Activated naive CD8-positive, alpha-beta T cell treated with anti-CD3 and anti-CD28 coated beads, Interleukin-2, amount 10 ng/mL, durations not matched to agents 7 days and 5 days (primary cell): Measurements from ENCODE around the gene ACO2. TPM values are rescaled to one million over a fixed set of nuclear protein-coding genes. Genes with fewer than 3 reads are reported as not detected.
"Not testable (repeated sequence)": the region's sequence is repeated elsewhere in the genome, so short reads cannot be mapped to it uniquely, and the experiment has no call there.

ENCODE experiments used
- ATAC-seq: fragments of 150-1000 bp; cut with Tn5 transposase; one replicate; pipeline ENCODE4 v1.10.0; 2021; ENCODE audit warnings: low read depth, moderate library complexity
- POLR2A ChIA-PET: fragments of 350-600 bp; sonication (Branson Sonifier 250); formaldehyde crosslinking; loops from one replicate; lab custom pipeline; 2021; ENCODE audit warnings: antibody characterized with exemption; lab: Charles Lee
- DNase-seq: peaks from one replicate; pipeline ENCODE4 v3.0.0; 2021
- H3K27ac Mint-ChIP-seq: one replicate; pipeline ENCODE4 v1.8.0; 2022; ENCODE audit warnings: mild to moderate bottlenecking, mixed read lengths
- H3K27me3 Mint-ChIP-seq: one replicate; pipeline ENCODE4 v1.8.0; 2022; ENCODE audit warnings: mild to moderate bottlenecking, moderate library complexity, mixed read lengths
- H3K36me3 Mint-ChIP-seq: one replicate; pipeline ENCODE4 v1.8.0; 2021; ENCODE audit warnings: mild to moderate bottlenecking, mixed read lengths
- H3K4me1 Mint-ChIP-seq: one replicate; pipeline ENCODE4 v1.8.0; 2021; ENCODE audit warnings: mixed read lengths
- H3K4me3 Mint-ChIP-seq: one replicate; pipeline ENCODE4 v1.8.0; 2022; ENCODE audit warnings: mild to moderate bottlenecking, moderate library complexity, mixed read lengths
- H3K9me3 Mint-ChIP-seq: one replicate; pipeline ENCODE4 v1.8.0; 2021; ENCODE audit warnings: mixed read lengths
- total RNA-seq, 2 experiments: library from RNA; stranded (reverse); gene quantifications; one replicate each; pipeline ENCODE4 v1.2.3, GENCODE V29; 2021

Gene ACO2
- total RNA-seq, 2 experiments from 2014 or later, result 73.7 to 76.2 TPM

DNA sequence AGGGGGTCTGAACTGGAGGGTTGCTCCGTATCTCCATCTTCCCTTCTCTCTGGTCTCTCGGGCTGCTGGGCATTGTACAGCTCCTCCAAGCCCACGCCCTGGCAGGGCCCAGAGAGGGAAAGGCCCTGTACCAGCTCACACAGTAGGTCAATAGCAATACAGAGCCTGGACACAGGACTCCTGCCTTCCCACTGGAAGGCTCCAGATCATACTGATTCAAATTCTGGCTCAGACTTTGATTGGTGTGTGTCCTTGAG is 98.5 kb downstream of the ACO2 start:
- H3K4me1 Mint-ChIP-seq, result peaks cover 3% of the 10 kb centered on the region
- no peak for DNase-seq
- no peaks in the 10 kb centered on the region for H3K36me3 Mint-ChIP-seq
- POLR2A ChIA-PET, result interaction anchor here (0.6 to 0.8 kb wide), 2 partner anchors 14 to 22 kb away, joined by 3 read pairs; partner anchors contain the start of gene PMM1
- no peak overlapping the region for H3K4me3 Mint-ChIP-seq
- H3K9me3 Mint-ChIP-seq, result no peaks in the 10 kb centered on the region
- peaks cover 8% of the 10 kb centered on the region for H3K27me3 Mint-ChIP-seq
- no peak for ATAC-seq
- H3K27ac Mint-ChIP-seq, result no peak overlapping the region

DNA sequence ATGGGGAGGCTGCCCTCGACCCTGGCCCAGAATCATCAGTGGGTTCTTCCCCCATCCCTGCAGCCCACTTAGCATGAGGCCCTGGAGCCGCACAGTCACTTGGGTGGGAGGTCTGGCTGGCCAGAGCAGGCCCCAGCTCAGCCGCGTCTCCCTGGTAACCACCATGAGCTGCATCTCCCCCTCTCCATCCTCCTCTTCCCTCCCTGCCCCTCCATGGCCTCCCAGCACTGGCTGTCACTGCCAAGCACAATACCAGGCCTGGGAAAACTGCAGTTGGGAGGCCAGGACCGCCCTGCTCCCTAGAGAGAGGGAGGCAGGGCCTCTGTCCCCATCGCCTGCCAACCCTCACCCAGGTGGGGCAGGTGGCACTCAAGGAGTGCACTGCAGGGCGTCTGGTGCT is 99.9 kb downstream of the ACO2 start:
- POLR2A ChIA-PET, result no interaction called here
- Mint-ChIP-seq H3K4me3 (no peak overlapping the region), H3K27me3 (peaks cover 3% of the 10 kb centered on the region), H3K27ac (no peak overlapping the region), H3K9me3 (no peaks in the 10 kb centered on the region), H3K36me3 (no peaks in the 10 kb centered on the region), H3K4me1 (peaks cover 3% of the 10 kb centered on the region)
- no peak for ATAC-seq
- no peak for DNase-seq

DNA sequence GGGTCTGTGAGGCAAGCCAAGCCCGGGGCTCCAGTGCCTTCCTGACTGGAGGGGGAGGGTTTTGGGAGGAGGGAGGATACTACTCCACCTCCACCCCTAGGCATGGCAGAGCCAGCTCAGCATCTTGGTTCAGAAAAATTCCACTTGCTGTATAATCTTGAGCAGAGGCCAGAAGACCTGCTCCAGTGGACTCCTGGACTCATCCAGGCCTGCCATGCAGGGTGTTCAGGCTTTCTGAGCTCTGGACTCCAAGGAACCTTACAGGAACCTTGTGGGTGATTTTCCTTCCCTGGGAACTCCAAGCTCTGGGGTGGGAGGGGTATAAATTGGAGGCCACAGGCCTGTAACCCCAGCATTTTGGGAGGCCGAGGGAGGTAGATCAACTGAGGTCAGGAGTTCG is 101.3 kb downstream of the ACO2 start:
- Mint-ChIP-seq H3K36me3 (no peaks in the 10 kb centered on the region), H3K27me3 (peaks cover 3% of the 10 kb centered on the region), H3K27ac (no peak overlapping the region), H3K4me1 (peaks cover 3% of the 10 kb centered on the region), H3K9me3 (no peaks in the 10 kb centered on the region), H3K4me3 (no peak overlapping the region)
- no peak for ATAC-seq
- POLR2A ChIA-PET, result interaction anchor here (1.6 kb wide), 1 partner anchor 19 kb away, joined by 6 read pairs; the partner anchor contains the start of gene PMM1
- no peak for DNase-seq

DNA sequence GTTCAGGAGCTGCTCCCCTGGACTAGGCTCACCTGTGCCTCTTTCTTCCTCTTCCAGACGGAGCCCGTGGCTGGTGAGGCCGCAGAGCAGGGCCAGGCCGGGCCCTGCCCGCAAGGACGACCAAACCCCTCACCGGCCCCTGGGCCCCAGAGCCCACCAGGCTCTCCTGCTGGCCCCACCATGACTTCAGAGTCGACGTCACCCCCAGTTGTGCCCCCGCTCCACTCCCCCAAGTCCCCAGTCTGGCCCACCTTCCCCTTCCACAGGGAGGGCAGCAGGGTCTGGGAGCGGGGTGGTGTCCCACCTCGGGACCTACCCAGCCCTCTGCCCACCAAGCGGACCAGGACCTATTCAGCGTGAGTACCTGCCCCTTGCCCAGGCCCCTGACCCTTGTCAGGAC is 102.9 kb downstream of the ACO2 start:
- Mint-ChIP-seq H3K9me3 (no peaks in the 10 kb centered on the region), H3K36me3 (no peaks in the 10 kb centered on the region), H3K27me3 (peaks cover 3% of the 10 kb centered on the region), H3K4me1 (no peaks in the 10 kb centered on the region), H3K4me3 (no peak overlapping the region), H3K27ac (no peak overlapping the region)
- ATAC-seq (no peak), DNase-seq (no peak)
- POLR2A ChIA-PET, result interaction anchor here (0.6 to 1.6 kb wide), 2 partner anchors 18 to 61 kb away, joined by 3 to 6 read pairs; partner anchors contain the start of gene PMM1

DNA sequence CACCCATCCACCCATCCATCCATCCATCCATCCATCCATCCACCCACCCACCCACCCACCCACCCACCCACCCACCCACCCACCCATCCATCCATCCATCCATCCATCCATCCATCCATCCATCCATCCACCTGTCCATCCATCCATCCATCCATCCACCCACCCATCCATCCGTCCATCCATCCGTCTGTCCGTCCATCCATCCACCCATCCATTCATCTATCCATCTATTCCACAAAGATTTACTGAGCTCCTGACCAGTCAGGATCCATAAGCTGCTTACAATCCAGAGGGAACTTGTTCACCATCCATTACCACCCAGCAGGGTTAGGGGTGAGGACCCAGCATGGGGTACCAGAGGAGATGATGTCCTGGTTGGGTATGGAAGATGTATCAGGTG is 103.4 kb downstream of the ACO2 start:
- ATAC-seq, POLR2A ChIA-PET, H3K27ac Mint-ChIP-seq, H3K9me3 Mint-ChIP-seq, H3K27me3 Mint-ChIP-seq, DNase-seq, H3K4me1 Mint-ChIP-seq, H3K4me3 Mint-ChIP-seq, H3K36me3 Mint-ChIP-seq: not testable (repeated sequence)

DNA sequence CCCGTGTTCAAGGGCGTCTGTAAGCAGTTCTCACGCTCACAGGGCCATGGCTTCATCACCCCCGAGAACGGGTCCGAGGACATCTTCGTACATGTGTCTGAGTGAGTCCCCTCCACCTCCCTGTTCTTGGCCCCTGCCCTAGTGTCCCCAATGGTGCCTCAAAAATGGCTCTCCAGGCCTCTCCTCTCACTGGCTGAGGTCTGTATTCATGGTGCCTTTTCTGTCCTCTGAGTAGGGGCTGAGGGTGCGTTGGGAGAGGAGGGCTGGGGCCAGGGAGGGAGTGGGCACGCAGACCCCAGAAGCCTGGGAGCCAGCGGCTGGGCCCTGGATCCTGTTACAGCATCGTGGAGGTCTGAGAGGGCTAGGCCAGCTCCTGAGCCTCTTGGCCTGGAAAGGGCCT is 104.8 kb downstream of the ACO2 start:
- no peaks in the 10 kb centered on the region for H3K4me1 Mint-ChIP-seq

DNA sequence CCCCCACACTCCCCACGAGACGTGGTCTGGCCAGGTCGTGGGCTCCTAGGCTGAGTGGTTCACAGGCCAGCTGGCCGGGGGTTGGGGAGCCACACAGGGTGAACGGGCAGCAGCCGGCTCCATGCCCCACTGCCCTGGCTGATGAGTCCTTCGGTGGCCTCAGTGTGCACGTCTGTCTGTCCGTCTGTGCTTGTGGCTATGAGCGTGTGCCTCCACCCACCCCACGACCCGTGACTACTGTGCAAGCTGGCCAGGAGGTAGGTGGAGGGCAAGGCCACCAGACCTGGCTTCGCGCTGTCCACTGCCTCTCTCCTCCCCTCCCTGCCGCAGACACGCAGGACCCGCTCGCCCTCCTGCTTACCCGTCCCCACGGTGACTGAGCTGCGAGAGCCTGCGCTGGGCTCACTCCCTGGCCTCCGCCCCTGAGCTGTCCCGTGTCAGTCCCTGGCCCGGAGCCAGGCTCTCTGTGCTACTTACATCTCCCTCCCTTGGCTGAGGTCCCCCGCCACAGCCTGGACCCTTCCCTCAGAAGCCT is 106.0 kb downstream of the ACO2 start:
- no peak for ATAC-seq
- peaks cover 2% of the 10 kb centered on the region for H3K36me3 Mint-ChIP-seq
- no peak for DNase-seq
- POLR2A ChIA-PET, result interaction anchor here (0.6 to 1.1 kb wide), 2 partner anchors 17 to 37 kb away, joined by 3 to 4 read pairs; no protein-coding TSS in a partner anchor
- no peaks in the 10 kb centered on the region for H3K4me1 Mint-ChIP-seq
- H3K27ac Mint-ChIP-seq, result no peak overlapping the region
- peaks cover 3% of the 10 kb centered on the region for H3K27me3 Mint-ChIP-seq
- no peak overlapping the region for H3K4me3 Mint-ChIP-seq
- no peaks in the 10 kb centered on the region for H3K9me3 Mint-ChIP-seq

More for the DNA sequence above, 104.8 kb downstream of the ACO2 start:
- H3K36me3 Mint-ChIP-seq, result no peaks in the 10 kb centered on the region
- no peak overlapping the region for H3K27ac Mint-ChIP-seq
- no peaks in the 10 kb centered on the region for H3K9me3 Mint-ChIP-seq
- no peak overlapping the region for H3K4me3 Mint-ChIP-seq
- H3K27me3 Mint-ChIP-seq, result peaks cover 3% of the 10 kb centered on the region
- POLR2A ChIA-PET, result no interaction called here
- ATAC-seq, result no peak
- DNase-seq, result no peak

DNA sequence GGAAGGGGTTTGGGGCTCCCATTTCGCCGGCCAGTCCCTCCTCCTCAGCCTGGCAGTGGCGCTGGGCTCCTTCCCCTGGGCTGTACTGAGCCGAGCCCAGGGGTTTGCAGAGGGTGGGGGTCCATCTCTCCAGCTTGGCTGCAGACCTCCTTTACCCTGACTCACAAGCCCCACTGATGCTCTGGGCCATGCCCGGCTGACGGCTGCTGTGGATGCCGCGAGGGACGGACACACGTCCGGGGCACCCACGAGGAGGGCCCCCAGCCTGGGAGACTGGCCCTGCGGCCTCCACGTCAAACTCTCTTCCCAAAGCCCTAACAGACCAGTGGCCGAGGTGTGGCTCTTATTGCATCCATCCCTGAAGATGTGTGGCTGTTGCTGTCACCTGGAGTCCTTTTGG is 106.6 kb downstream of the ACO2 start:
- no peaks in the 10 kb centered on the region for H3K4me1 Mint-ChIP-seq
- POLR2A ChIA-PET, result interaction anchor here (1.1 kb wide), 1 partner anchor 18 kb away, joined by 3 read pairs; no protein-coding TSS in a partner anchor
- no peaks in the 10 kb centered on the region for H3K9me3 Mint-ChIP-seq
- H3K27ac Mint-ChIP-seq, result no peak overlapping the region
- peaks cover 3% of the 10 kb centered on the region for H3K27me3 Mint-ChIP-seq
- no peak for ATAC-seq
- no peak overlapping the region for H3K4me3 Mint-ChIP-seq
- DNase-seq, result no peak
- peaks cover 3% of the 10 kb centered on the region for H3K36me3 Mint-ChIP-seq

DNA sequence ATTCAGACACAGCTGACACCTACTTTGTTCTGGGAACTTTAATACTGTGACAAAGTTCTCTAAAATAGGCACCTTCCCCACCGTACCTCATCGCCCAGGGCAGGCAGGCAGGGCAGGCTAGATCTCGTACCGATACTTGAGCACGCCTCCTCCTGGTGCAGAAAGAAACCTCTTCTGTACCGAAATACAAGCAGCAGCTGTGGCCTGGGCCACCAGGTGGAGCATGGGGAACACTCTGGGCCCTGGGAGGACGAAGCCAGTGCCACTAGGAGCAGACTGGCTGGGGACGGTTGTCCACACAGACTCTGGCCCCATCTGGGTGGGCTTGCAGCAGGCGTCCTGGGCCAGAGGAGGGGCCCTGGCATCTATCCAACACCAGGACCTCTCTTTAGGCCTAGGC is 108.0 kb downstream of the ACO2 start:
- H3K36me3 Mint-ChIP-seq, result peaks cover 3% of the 10 kb centered on the region
- H3K27ac Mint-ChIP-seq, result no peak overlapping the region
- no peaks in the 10 kb centered on the region for H3K4me1 Mint-ChIP-seq
- POLR2A ChIA-PET, result interaction anchor here (1.2 kb wide), 1 partner anchor 27 kb away, joined by 3 read pairs; no protein-coding TSS in a partner anchor
- H3K4me3 Mint-ChIP-seq, result no peak overlapping the region
- no peaks in the 10 kb centered on the region for H3K9me3 Mint-ChIP-seq
- DNase-seq (peak; percentile 53), ATAC-seq (peak; percentile 63)
- no peaks in the 10 kb centered on the region for H3K27me3 Mint-ChIP-seq

DNA sequence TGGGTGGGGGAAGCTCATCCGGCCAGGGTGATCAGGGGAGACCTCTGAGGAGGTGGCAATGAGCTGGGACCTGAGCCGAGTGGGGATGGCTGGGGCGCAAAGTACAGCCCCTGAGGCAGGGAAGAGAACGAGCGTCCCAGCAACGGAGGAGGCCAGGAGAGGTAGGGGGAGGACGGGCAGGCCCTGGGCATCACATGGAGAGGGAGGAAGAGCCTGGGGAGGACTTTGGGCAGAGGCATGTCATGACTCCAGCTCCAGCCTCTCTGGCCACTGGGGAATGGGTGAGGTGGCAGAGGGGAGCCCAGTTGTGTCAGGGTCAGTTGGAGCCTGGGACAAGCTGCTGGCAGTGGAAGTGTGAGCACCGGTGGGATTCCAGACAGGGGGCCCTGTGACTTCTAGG is 109.2 kb downstream of the ACO2 start:
- H3K27me3 Mint-ChIP-seq, result no peaks in the 10 kb centered on the region
- no peak for ATAC-seq
- H3K36me3 Mint-ChIP-seq, result peaks cover 8% of the 10 kb centered on the region
- POLR2A ChIA-PET, result interaction anchor here (0.6 to 1.2 kb wide), 2 partner anchors 26 to 991 kb away, joined by 3 read pairs; no protein-coding TSS in a partner anchor
- H3K9me3 Mint-ChIP-seq, result no peaks in the 10 kb centered on the region
- DNase-seq, result no peak
- H3K4me3 Mint-ChIP-seq, result no peak overlapping the region
- no peak overlapping the region for H3K27ac Mint-ChIP-seq
- H3K4me1 Mint-ChIP-seq, result peaks cover 3% of the 10 kb centered on the region

Other genes with a start within 250 kb of the ACO2 start
- gene CHADL, start 228.2 kb upstream of the ACO2 start, total RNA-seq, result under 1 TPM; 0.45 to 0.83 TPM
- 10 to 100 TPM; 93.6 to 98.3 TPM for gene RANGAP1, start 182.9 kb upstream of the ACO2 start, total RNA-seq
- 10 to 100 TPM; 49.0 to 51.3 TPM for gene ZC3H7B, start 167.6 kb upstream of the ACO2 start, total RNA-seq
- 1 to 10 TPM; 3.6 to 4.0 TPM for gene TEF, start 87.2 kb upstream of the ACO2 start, total RNA-seq
- gene TOB2, start 22.3 kb upstream of the ACO2 start, total RNA-seq, result 10 to 100 TPM; 35.7 to 35.9 TPM
- 10 to 100 TPM; 47.0 to 51.0 TPM for gene PHF5A, start 425 bp upstream of the ACO2 start, total RNA-seq
- 10 to 100 TPM; 29.8 to 30.5 TPM for gene POLR3H, start 75.4 kb downstream of the ACO2 start, total RNA-seq
- not detected for gene CSDC2, start 91.9 kb downstream of the ACO2 start, total RNA-seq
- 10 to 100 TPM; 39.0 to 42.9 TPM for gene PMM1, start 120.7 kb downstream of the ACO2 start, total RNA-seq
- gene DESI1, start 151.9 kb downstream of the ACO2 start, total RNA-seq, result 10 to 100 TPM; 29.5 to 29.7 TPM
- 100 to 1,000 TPM; 215 to 222 TPM for gene XRCC6, start 152.2 kb downstream of the ACO2 start, total RNA-seq
- gene SNU13, start 219.8 kb downstream of the ACO2 start, total RNA-seq, result 100 to 1,000 TPM; 150 to 153 TPM
- gene MEI1, start 230.4 kb downstream of the ACO2 start, total RNA-seq, result 10 to 100 TPM; 52.1 to 52.5 TPM